Islet precursor cell (in vitro differentiated cells): ENCODE results near the gene ZNF98.

Experiments used
- DNase-seq: peaks from one replicate; pipeline ENCODE4 v3.0.0-alpha.2; 2018

The ZNF98 gene

DNA sequence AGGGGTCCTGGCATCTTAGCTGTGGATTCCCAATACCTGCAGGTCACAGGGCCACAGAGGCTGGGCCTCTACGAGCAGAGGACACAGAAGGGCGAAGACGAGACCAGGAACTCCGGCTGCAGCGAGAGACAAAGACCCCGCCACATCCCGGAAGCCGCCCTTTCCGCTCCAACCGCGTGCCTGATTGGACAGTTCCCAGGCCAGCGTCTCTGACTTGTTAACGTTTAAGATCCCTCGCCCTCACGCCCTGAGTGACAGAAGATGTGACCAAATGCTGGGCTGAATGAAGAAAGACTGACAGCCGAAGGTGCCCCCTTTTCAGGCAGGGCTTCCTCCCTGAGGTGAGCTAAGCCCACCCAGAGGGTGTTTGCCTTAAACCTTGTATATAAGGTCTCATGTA lies at the start of gene ZNF98:
TSS of gene ZNF98 (minus strand) at position 136 of the 400 bp plus-strand sequence. CDS start at position 14, 122 bp downstream.
- no peak for DNase-seq

- no peak for DNase-seq
Observed at GRCh38 chr19:22446605-22447004, 24.5 kb upstream of the ZNF98 start.

DNA sequence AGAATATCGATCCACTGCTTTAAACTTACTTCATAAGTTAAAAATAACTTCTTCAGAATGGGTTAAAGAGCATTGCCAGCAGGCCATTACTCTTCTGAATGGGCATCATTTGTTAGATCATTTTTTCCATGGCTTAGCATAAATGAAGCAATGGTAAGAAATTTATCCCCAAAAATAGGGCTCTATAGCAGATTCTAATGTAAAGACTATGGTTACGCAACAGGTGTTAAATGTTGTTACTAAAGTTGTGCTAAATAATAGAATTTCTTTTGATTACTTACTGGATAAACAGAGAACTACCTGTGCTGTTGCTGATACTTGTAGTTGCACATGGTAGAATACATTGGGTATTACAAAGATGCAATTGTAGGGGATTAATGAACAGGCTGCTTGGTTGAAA lies 15.9 kb upstream of the ZNF98 start:
- no peak for DNase-seq

GRCh38 chr19:22427960-22428913 lies 6.1 kb upstream of the ZNF98 start:
- DNase-seq: no peak

DNA sequence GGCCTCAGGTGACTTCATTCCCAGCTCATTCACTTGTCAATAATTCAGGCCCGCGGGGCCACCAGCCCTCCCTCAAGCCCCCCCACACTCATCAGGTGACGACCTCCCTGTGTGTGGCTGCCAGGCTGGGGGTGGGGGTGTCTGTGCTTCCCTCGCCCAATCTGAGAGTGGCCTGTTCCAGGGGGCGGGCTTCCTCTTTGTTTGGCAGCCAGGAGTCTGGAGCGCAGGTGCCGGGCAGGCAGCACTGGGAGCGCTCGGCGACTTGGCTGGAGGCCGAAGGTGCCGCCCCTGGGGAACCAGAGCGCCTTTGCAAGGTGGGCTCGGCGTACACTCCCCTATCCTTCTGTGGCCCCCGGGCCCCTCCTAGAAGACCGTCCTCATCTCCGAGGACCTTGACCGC lies 5.4 kb upstream of the ZNF98 start:
- DNase-seq: no peak

- DNase-seq: no peak
Observed at GRCh38 chr19:22426901-22427300, 4.8 kb upstream of the ZNF98 start.

- no peak for DNase-seq
Observed at GRCh38 chr19:22421797-22422196, 349 bp downstream of the ZNF98 start.

GRCh38 chr19:22354665-22355064 lies 67.5 kb downstream of the ZNF98 start:
- no peak for DNase-seq
